ENCODE measurements around the gene CRB2.

The CRB2 gene

DNA sequence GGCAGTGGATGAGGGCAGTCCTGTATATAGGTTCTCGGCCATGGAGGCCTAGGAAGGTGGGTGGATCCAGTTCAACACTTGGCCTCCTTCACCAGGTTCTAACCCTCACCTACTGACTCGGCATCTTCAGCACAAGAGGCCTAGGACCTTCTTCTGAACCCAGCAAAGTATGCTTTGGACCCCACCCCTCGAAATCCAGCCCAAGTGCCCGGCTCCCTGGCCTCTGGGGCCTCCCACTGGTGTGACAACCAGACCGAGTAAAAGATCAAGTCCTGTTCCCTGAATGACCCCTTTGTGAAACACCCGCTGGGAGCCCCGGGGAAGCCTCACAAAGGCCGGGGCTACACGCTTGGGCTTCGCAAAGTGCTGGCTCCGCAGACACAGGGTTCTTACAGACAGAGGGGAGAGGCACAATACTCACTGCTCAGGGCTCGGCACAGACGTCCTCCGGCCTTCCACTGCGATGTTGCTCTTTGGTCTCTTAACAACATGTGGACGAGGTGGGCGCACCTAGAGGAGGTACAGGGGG lies 47.0 kb downstream of the CRB2 start:
- DNase-seq (ENCODE audit: low spot score), result no peak

DNA sequence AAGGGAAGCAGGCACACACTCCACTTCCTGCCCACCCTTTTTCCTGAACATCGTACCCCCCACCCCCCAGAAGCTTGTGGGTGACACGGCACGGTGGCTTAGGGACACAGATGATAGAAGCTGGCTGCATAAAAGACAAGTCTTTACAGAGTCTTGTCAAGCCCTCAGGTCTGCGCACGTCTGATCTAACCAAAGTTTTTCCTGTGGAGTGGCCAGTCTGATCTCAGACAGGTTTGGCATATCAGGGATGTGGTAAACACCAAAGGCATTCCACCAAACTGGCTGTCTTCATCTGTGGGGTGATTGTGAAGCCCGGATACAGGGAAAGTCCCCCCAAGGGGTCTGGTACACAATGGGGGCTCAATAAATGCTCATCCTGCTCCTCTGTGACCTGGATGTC lies 50.0 kb downstream of the CRB2 start:
- no peak for DNase-seq (ENCODE audit: low spot score)

DNA sequence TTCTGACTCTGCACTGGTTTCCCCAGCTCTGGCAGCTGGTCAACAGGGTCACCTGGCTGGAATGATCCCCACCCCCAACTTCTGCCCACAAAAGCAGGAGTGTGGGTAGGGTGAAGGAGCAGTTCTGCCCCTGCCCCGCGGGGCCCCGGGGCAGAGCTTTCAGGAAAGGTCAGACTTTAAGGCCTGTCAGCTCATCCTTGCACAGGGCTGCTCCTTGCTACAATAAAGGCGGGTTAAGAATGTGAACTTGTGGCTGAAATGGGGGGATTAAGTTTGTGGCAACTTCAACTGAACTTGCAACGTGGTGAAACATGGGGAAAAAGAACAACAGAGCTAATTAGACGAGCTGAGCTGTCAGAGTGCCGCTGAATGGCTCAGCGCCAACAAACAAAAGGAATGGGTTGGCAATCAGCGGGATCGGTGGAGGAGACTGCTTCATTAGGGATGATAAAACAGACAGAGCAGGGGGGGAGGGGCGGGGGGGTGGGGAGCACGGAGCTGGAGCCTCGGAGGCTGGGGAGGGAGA lies 50.8 kb downstream of the CRB2 start:
- no peak for DNase-seq (ENCODE audit: low spot score)

DNA sequence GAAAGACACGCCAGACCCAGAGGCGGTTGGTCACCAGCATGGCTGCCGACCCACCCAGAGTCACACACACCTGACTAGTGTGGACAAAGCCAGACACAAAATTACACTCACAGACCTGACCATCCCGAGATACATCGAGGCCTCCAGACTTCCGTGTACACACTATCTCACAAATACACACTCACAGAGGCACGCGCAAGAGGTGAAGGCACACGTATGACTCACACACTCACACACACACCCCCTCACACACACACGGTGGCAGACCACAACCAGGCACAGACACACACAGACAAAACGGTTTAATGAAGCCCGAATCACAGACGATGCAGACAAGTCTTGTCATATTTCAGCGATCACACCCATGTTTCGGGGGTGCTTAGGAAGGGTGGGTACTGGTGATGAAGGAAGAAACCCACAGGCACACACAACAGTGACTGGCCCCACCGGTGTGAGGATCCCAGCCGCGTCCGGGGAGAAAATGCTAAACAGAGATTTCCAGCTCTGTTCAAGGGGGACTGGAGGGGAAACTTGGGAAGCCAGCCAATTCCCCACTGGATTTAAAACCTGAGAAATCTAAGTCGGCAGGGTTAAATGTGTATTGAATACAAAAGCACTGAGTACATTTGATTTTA lies 51.3 kb downstream of the CRB2 start:
- no peak for DNase-seq (ENCODE audit: low spot score)

DNA sequence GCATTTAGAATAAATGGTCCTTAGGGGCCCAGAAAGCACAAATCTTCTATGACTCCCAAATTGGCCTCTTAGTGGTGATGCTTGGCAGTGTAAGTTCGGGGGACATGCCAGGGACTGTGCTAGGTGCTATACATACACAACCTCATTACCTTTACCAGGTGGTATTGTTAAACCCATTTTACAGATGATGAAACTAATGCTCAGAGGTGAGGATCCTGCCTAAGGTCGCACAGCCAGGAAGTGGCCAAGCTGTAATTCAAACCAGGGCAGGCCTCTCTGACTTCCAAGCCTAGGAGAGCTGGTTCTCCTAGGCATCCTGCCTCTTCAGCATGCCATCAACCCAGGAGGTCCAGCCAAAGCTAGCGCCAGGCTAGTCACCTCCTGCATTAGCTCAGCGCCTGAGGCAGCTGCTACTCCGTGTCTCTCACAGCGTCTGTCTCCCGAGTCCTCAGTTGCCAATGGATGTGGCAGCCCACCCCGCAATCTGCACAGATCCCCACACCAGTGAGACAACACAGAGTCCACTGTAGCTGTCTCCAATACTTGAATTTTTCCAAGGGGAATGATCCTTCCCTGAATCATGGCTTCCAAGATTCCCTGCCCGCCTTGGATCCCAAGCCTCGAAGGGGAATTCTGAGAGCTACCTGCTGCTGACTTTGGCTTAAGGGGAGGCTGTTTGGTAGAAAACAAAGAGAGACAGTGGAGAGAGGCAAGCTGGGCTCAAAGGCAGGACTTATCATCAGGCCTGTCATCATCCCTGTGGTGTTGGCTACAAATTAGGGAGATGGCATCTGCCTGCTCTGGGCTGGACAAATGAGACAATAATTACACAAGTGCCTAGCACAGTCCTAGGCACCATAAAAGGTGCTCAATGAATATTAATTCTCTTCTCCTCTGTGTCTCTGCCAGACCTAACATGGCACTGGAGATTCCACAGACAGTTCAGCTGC lies 52.6 kb downstream of the CRB2 start:
- no peak for DNase-seq (ENCODE audit: low spot score)

DNA sequence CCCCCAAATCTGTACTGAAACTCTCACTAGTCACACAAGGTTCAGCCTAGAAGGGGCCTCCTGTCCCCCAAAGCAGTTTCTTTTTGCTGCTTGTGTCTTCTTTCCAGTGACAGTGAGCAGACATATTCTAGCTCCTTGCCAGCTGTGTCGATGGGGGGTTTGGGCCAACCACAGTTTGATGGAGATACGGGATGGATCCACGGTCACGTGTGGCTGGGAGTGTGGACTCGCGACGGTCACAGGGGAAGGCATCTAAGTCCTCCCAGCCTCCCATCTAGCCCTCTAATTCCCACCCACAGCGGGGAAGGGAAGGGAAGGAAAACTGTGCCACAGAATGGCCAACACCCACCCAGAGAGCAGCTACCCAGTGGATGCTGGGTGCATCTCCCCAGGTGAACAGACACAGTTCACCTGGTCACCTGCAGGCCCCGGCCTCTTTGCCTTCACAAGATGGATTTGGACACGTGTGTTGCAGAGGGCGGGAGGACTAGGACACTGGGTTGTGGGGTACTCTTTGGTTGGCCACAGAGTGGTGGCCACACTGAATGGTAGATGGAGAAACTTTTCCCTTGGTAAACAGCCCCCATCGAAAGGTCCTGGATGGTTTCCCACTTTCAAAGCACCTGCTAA lies 54.4 kb downstream of the CRB2 start:
- DNase-seq (ENCODE audit: low spot score), result no peak

DNA sequence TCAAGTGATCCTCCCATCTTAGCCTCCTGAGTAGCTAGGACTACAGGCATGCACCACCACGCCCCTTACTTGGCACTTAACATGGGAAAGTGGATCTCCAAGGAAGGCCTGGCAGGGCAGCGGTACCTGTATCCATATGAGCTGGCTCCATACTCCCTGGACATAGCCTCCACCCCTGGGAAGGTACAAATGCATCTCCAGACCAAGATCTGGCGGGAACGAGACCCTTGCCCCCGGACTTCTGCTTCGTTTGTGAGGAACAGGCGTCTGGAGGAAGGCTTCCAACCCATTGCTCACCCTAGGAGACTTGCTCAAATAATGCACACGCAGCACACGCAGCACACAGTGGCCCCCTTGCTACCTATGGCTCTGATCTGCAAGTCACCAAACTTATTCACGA lies 55.2 kb downstream of the CRB2 start:
- no peak for DNase-seq (ENCODE audit: low spot score)

DNA sequence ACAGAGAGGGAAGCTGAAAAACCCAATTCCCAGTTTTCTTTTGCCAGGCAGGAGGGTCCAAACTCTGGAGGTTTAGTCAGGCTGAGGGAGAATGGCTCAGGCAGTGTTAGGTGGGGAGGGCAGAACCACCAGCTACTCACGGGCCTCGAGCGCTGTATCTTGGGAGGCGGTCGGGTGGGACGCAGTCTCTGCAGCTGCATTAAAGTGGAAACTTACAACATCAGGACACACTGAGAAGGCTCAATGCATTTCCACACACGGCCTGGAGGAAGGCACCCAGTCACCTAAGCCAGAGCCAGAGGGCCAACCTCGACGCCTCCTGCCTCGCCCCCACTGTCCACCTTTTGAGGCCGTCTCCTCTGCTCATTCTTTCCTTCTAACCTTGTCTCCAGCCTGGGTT lies 55.6 kb downstream of the CRB2 start:
- DNase-seq (ENCODE audit: low spot score), result no peak

DNA sequence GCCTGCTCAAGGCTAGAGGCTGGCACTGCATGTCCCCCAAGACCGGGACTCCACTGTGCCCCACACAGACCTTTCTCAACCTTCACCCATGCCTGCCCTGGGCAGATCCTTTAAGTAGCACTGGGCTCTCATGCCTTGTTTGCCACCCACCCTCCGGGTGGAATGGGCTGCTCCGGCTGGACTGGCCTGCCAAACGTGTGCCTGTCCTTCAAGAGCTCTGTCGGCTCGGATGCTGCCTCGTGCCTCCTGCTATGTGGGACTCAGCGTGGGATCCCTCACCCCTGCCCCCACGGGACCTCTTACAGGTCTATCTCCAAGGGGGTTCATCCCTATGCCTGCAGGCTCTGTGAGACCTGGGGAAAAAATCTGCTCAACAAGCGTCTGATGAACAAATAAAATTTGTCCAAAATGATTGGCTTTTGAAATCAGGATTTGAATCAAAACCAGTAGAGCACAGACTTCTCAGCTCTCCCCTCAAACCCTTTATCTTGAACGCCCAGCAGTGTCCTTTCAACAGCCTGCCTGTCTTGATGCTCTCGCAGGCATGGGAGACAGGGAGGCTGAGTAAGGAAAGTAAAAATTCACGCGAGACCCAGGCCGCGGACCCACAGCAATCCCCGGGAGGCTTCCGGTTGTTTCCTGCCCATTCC lies 56.3 kb downstream of the CRB2 start:
- no peak for DNase-seq (ENCODE audit: low spot score)

DNA sequence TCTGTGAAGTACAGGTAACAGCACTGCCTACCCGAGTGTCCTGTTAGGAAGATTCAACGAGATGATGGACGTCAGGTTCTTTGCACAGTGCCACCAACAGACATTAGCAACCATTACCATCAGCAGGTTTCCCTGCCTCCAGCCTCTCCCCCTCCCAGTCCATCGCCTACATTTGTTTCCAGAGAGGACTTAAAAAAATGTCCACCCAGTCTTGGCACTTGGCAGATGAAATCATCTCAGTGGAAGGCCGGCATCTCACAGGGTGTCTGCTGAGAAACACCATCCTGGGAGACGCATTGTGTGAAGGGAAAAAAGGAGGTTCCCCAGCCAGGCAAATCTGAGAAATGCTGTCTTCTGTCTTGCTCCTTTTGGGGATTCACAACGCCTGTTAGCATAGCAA lies 58.2 kb downstream of the CRB2 start:
- no peak for DNase-seq (ENCODE audit: low spot score)

DNA sequence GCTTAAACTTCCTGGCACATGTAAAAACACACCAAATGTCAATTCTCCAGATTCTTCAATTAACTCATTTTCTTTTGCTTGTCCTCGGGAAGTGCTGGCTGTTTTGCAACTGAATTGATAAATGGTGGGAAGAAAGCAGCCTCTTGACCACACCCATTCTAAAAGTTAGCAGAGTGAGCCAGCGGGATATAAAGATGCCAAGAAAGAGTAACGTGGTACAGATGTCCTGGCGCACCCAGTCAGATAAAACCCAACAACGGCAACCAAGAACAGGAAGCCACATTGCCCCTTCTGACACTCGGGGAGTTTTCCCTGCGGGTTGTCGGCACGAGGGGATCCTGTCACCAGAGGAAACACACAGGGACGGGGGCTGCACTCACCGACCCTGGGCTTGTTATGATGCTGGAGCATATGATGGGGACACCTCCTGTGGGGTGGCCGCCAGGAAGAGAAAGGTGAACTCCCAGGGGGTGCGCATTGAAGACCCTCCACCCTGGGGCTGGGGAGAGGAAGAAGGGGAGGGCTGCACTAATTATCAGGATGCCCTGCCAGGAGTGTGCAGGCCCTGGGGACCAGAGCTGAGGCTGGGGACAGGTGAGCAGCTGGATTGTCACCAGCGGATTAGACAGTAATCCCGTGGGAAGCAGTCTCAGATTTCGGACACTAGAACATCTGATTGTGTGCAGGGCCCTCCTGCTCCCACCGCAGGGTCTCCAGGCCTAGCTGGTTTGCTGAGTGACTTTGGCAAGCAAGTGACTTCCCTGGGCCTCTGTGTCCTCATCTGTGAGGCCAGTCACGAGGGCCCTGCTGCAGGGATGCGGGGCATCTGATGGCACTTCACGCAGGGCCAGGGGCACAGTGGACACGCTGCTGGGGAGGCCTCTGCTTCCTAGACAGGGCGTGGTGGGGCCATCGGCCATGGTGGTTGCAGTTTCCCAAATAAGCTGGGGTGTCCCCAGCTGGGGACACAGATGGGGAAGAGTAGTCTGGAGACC lies 59.2 kb downstream of the CRB2 start:
- DNase-seq (ENCODE audit: low spot score), result no peak

DNA sequence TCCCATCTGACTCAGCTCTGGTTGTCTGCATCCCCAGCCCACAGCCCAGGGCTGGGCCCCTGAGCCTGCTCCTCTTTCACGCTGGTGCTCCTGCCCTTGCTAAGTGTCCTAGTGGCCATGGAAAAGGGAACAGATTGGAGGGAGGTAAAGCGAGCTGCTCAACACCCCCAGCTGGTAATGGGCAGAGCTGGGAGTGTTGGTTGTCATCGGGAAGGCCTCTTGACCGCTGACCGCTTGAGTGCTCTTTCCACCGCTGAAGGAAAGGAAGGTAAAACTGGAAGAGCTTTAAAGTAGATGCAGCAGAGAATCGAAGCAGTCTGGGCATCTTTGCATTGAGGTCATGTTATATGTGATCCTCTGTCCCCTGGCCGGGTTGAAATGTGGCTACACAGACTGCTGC lies 60.2 kb downstream of the CRB2 start:
- DNase-seq (ENCODE audit: low spot score), result no peak

DNA sequence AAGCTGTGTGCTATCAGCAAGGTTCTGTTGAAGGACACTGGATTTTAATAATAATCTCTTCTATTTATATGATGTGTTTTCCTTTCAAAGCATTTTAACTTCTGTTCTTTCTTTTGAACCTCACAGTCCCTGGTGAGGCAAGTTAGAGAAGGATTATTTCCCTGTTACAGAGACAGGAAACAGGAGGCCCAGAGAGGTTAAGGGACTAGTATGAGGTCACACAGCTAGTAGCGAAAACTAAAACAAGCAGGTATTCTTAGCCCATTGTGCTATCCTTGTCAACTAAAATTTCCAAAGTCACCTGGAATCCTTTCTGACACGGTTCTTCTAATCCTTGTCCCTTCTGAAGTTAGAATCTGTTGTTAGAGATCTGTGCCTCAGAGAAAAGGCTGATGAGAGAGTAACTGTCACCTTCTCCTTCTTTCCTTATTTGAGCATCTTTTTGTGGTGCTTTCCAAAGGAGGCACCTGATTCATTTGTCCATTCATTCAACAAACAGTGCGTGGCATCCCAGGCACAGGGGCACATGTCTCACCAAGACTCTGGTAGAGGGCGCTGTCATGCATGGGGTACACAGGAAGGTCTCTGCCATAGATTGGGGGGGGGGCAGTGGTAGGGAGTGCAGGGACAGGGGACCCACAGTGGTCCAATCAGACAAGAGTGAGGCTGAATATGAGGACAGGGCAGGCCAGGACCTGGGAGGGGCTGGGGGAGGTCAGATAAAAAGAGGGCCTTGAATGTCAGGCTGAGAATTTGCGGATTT lies 61.5 kb downstream of the CRB2 start:
- DNase-seq (ENCODE audit: low spot score), result no peak

DNA sequence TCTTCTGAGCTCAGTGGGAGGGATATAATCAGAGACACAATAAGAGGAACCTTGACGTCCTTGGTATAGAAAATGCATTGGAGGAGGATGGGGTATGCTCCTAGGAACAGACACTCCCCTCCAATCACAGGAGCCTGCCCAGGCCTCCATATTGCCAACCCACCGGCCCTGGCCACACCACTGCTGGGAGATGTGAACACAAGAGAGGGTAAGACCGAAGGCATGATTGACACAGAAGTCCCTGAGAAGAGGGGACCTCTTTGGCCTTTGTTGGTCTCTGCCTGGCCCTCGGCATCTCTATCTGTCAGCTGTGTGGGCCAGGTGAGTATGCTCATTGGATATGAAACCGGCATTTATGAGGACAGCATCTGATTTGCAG lies 62.0 kb downstream of the CRB2 start:
- no peak for DNase-seq (ENCODE audit: low spot score)

DNA sequence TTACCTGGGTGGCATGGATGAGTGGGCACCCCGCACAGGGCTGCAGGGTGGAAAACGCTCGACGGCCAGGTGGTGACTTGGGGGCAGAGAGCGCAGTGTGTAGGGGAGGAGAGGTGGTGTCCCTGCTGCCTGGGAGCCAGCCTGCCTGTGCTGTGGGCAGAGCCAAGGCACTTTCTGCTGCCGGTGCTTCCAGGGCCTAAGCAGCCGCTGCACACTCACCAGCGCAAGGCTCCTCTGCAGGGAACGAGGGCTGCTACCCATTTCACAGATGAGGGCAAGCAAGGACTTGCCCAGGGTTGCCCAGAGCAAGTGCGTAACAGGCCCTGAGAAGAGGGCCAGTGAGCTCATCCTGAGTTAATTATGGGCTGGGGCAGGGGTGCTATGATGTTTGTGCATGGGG lies 62.5 kb downstream of the CRB2 start:
- no peak for DNase-seq (ENCODE audit: low spot score)

DNA sequence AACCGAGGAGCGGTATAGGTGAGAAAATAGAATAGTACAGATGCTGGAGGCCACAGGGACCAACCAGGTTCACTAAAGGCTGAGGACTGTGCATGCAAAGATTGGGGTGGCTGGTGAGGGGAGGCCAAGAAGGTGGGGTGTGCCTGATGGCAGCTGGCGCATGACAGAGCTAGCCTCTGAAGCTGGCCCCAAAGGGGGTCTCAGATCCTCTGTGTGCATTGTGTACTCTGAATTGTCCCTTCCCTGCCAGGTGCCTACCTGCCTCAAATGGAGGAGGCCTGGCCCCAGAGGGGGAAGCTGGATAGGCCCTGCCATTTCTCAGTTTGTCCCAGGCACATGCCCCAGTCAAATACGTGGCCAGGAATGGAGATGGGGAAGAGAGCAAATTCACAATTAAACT lies 63.1 kb downstream of the CRB2 start:
- DNase-seq (ENCODE audit: low spot score), result no peak

DNA sequence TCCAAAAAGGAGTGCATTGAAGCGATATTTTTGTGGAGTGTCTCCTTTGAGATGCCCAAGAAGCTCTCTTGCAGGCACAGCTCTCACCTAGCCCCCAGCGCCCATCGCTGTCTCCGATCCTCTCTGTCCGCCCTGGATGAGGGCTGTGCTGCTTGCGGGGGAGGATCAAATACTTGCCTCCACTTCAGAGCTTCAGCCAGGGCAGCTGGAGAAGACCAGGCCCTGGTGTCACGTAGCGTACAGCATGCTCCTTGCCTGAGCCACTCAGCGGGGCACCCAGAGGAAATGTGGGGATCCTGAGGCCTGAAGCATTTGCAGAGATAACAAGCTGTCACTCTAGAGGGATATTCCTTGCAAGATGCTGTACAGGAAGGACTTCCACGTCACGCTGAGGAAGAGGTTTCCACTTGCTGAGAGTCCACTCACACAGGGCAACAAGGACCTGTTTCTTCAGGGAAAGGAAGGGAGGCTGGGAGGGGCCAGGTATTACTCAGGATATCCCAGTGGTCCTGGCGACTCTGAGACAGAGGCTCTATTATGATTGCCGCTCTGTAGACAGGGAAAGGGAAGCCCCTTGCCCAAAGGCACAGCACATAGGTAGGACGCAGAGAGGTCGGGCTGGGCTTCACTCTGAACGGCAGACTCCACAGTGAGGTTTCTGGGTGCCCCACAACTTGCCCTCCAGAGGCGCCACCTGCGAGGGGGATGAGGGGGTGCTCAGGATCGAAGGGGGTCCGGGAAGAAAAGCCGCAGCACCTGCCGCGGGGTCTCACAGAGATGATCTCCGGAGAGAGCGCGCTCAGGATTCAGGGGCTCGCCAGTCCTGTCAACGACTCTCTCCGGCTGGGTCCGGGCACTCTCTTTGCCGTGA lies 64.0 kb downstream of the CRB2 start:
- DNase-seq (ENCODE audit: low spot score), result no peak

DNA sequence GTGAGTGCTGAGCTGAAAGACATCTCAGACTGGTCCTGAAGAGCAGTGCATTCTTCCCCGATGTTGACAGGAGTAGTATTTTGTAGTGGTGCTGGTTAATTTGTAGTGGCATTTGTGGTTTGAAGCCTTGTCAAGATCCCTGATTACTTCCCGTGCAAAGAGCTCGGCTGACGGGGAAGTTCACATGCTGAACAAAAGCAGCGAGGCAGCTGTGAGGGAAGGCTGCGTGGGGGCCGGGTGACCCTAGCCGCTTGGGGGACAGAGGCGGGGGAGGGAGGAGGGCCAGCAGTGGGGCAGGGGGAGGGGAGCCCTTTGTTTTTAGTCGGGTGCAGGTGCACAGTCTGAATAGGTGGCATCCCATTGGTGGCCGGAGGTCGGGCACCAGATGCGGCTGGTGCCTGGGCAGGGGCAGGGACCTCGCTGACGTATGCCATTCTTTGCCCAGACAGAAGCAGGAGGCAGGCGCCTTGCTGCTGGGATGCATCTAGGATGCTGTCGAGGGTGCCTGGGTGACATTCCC lies 64.7 kb downstream of the CRB2 start:
- no peak for DNase-seq (ENCODE audit: low spot score)

DNA sequence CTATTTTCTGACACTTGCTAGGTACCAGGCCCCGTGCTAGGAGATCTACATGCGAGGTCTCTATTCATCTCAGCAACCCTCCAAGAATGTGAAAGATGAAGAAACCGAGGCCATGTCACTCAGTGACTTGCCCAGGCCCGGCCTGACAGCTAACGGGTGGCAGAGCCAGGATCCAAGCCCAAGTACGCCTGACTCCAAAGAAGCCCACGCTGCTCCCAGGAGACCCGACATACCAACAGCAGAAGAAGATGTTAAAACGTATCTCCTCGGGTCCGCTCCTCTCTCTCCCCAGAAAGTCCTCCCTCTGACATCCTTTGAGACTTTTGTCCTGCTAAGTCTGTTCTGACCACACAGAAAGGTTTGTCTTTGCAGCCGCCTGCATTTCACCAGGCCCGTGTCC lies 65.2 kb downstream of the CRB2 start:
- no peak for DNase-seq (ENCODE audit: low spot score)
